ENCODE data around the gene OXER1. TPM values are rescaled to one million over a fixed set of nuclear protein-coding genes. Genes with fewer than 3 reads are reported as not detected.

OXER1 gene
- total RNA-seq, 1 experiment from 2014 or later, result 0.90 TPM

GRCh38 chr2:42789751-42790150, 25.8 kb upstream of the OXER1 start:
- Histone ChIP-seq H3K27me3 (replicated peaks; ENCODE audit: insufficient read depth, low read depth, low read length, poor library complexity) (no peaks in the 10 kb centered on the region), H3K36me3 (ENCODE audit: insufficient read depth, low read length, poor library complexity, severe bottlenecking) (no peaks in the 10 kb centered on the region), H3K9me3 (ENCODE audit: low read depth, low read length, poor library complexity, severe bottlenecking) (no peaks in the 10 kb centered on the region), H3K4me1 (ENCODE audit: insufficient read depth, low read length, poor library complexity, severe bottlenecking) (peaks cover 21% of the 10 kb centered on the region), H3K4me3 (ENCODE audit: low read depth, low read length, poor library complexity, severe bottlenecking) (no peak overlapping the region), H3K27ac (ENCODE audit: low read depth, low read length, poor library complexity, severe bottlenecking) (no peak overlapping the region)
- ChIA-PET POLR2A (ENCODE audit: low non-redundant PET) (no interaction called here), CTCF (no interaction called here)
- no peak for DNase-seq (ENCODE audit: low spot score)
- no TSS peak for BruUV-seq (replicated peaks)
- intact Hi-C loops (cut with micrococcal nuclease; ENCODE audit: unreplicated experiment), result loop anchor here (10.0 kb wide), 1 partner anchor 295 kb away; the partner anchor contains the start of gene KCNG3
- TF ChIP-seq CTCF (conservative IDR thresholded peaks at IDR 0.05; ENCODE audit: low read depth, low read length) (no peak), EZH2 (IDR thresholded peaks at IDR 0.05; ENCODE audit: borderline replicate concordance, low read depth, low read length, poor library complexity, severe bottlenecking) (no peak)

- no peak for DNase-seq (ENCODE audit: low spot score)
- intact Hi-C loops (cut with micrococcal nuclease; ENCODE audit: unreplicated experiment), result no loop called here
- Histone ChIP-seq H3K4me1 (ENCODE audit: insufficient read depth, low read length, poor library complexity, severe bottlenecking) (peaks cover 12% of the 10 kb centered on the region), H3K9me3 (ENCODE audit: low read depth, low read length, poor library complexity, severe bottlenecking) (no peaks in the 10 kb centered on the region), H3K27ac (ENCODE audit: low read depth, low read length, poor library complexity, severe bottlenecking) (no peak overlapping the region), H3K27me3 (replicated peaks; ENCODE audit: insufficient read depth, low read depth, low read length, poor library complexity) (no peaks in the 10 kb centered on the region), H3K36me3 (ENCODE audit: insufficient read depth, low read length, poor library complexity, severe bottlenecking) (no peaks in the 10 kb centered on the region), H3K4me3 (ENCODE audit: low read depth, low read length, poor library complexity, severe bottlenecking) (no peak overlapping the region)
- CTCF ChIA-PET, result no interaction called here
- TF ChIP-seq EZH2 (IDR thresholded peaks at IDR 0.05; ENCODE audit: borderline replicate concordance, low read depth, low read length, poor library complexity, severe bottlenecking) (no peak), CTCF (conservative IDR thresholded peaks at IDR 0.05; ENCODE audit: low read depth, low read length) (no peak)
- POLR2A ChIA-PET (ENCODE audit: low non-redundant PET), result no interaction called here
- BruUV-seq (replicated peaks), result no TSS peak
Measured at GRCh38 chr2:42788882-42789281, 24.9 kb upstream of the OXER1 start.

- Histone ChIP-seq H3K27me3 (replicated peaks; ENCODE audit: insufficient read depth, low read depth, low read length, poor library complexity) (no peaks in the 10 kb centered on the region), H3K4me1 (ENCODE audit: insufficient read depth, low read length, poor library complexity, severe bottlenecking) (peaks cover 8% of the 10 kb centered on the region), H3K4me3 (ENCODE audit: low read depth, low read length, poor library complexity, severe bottlenecking) (no peak overlapping the region), H3K9me3 (ENCODE audit: low read depth, low read length, poor library complexity, severe bottlenecking) (no peaks in the 10 kb centered on the region), H3K36me3 (ENCODE audit: insufficient read depth, low read length, poor library complexity, severe bottlenecking) (no peaks in the 10 kb centered on the region), H3K27ac (ENCODE audit: low read depth, low read length, poor library complexity, severe bottlenecking) (no peak overlapping the region)
- BruUV-seq (replicated peaks), result no TSS peak
- intact Hi-C loops (cut with micrococcal nuclease; ENCODE audit: unreplicated experiment), result no loop called here
- POLR2A ChIA-PET (ENCODE audit: low non-redundant PET), result no interaction called here
- TF ChIP-seq CTCF (conservative IDR thresholded peaks at IDR 0.05; ENCODE audit: low read depth, low read length) (no peak), EZH2 (IDR thresholded peaks at IDR 0.05; ENCODE audit: borderline replicate concordance, low read depth, low read length, poor library complexity, severe bottlenecking) (no peak)
- DNase-seq (ENCODE audit: low spot score), result no peak
- CTCF ChIA-PET, result no interaction called here
Measured at GRCh38 chr2:42788478-42788793, 24.5 kb upstream of the OXER1 start.

All from A673 (cell line).